Activated CD8-positive, alpha-beta memory T cell treated with anti-CD3 and anti-CD28 coated beads for 48 hours (primary cell): ENCODE results near the gene HEMK1.

Experiments
- DNase-seq, 3 experiments: peaks; one replicate each; pipeline ENCODE4 v3.0.0-alpha.2; 2020; ENCODE audit warnings: low read depth in 2 of 3, low spot score in 2 of 3

Gene HEMK1

GRCh38 chr3:50572801-50573371 is 3.6 kb downstream of the HEMK1 start:
- DNase-seq = peak in 1 of 3 experiments; percentile 60

- DNase-seq = peak in 1 of 3 experiments; percentile 66
Observed at GRCh38 chr3:50573566-50574443, 4.5 kb downstream of the HEMK1 start.

GRCh38 chr3:50574444-50574831 is 5.1 kb downstream of the HEMK1 start:
- no peak for DNase-seq

- no peak for DNase-seq
Observed at GRCh38 chr3:50575372-50575771, 6.0 kb downstream of the HEMK1 start.

- no peak for DNase-seq
Observed at GRCh38 chr3:50577348-50577747, 8.0 kb downstream of the HEMK1 start.

GRCh38 chr3:50580683-50581458 is 11.5 kb downstream of the HEMK1 start:
- no peak for DNase-seq

- DNase-seq = no peak
Observed at GRCh38 chr3:50581459-50581842, 12.1 kb downstream of the HEMK1 start.

GRCh38 chr3:50582083-50582482 is 12.8 kb downstream of the HEMK1 start:
- DNase-seq = no peak

- DNase-seq = no peak
Observed at GRCh38 chr3:50583897-50584296, 14.6 kb downstream of the HEMK1 start.

- no peak for DNase-seq
Observed at GRCh38 chr3:50584391-50584790, 15.1 kb downstream of the HEMK1 start.

GRCh38 chr3:50585919-50586762 is 16.8 kb downstream of the HEMK1 start:
- DNase-seq = peak in 1 of 3 experiments; percentile 41

- DNase-seq = no peak
Observed at GRCh38 chr3:50586763-50587070, 17.4 kb downstream of the HEMK1 start.

GRCh38 chr3:50587373-50587772 is 18.1 kb downstream of the HEMK1 start:
- DNase-seq = no peak

- peak in 2 of 3 experiments; percentile 70 to 79 for DNase-seq
Observed at GRCh38 chr3:50587806-50588758, 18.8 kb downstream of the HEMK1 start.

- DNase-seq = no peak
Observed at GRCh38 chr3:50588759-50589433, 19.6 kb downstream of the HEMK1 start.

- peak in 1 of 3 experiments; percentile 21 for DNase-seq
Observed at GRCh38 chr3:50591196-50591741, 21.9 kb downstream of the HEMK1 start.

- peak in 1 of 3 experiments; percentile 9 for DNase-seq
Observed at GRCh38 chr3:50592568-50592967, 23.2 kb downstream of the HEMK1 start.

- no peak for DNase-seq
Observed at GRCh38 chr3:50594253-50594785, 25.0 kb downstream of the HEMK1 start.
